DMS79 treated with DMSO at 0.1 percent for 48 hours (cell line): ENCODE measurements around the gene C1QTNF9.
"Not testable (repeated sequence)": the region's sequence is repeated elsewhere in the genome, so short reads cannot be mapped to it uniquely, and the experiment has no call there.

Experiments
- DNase-seq: peaks from one replicate; lab custom pipeline; 2025; lab: John Stamatoyannopoulos, UW

C1QTNF9 gene

DNA sequence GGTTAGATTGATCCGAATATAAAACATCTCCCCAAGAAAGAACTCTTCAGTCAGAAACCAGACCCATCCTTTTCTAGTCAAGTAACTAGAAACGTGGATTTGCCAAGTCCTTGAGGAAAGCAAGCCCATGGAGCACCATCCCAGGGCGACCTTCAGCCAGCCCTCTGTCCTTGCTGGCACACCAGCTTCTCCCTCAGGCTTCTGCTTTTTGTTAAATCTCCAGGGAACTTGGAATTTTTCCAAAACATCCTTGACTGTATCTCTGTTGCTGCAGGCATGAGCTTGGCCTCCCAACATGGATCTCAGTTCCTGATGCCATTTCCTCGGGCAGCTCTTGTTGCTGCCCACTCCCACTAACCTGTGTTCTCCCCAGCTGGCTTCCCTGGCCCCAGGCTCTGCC is 27.1 kb upstream of the C1QTNF9 start:
- DNase-seq = no peak

DNA sequence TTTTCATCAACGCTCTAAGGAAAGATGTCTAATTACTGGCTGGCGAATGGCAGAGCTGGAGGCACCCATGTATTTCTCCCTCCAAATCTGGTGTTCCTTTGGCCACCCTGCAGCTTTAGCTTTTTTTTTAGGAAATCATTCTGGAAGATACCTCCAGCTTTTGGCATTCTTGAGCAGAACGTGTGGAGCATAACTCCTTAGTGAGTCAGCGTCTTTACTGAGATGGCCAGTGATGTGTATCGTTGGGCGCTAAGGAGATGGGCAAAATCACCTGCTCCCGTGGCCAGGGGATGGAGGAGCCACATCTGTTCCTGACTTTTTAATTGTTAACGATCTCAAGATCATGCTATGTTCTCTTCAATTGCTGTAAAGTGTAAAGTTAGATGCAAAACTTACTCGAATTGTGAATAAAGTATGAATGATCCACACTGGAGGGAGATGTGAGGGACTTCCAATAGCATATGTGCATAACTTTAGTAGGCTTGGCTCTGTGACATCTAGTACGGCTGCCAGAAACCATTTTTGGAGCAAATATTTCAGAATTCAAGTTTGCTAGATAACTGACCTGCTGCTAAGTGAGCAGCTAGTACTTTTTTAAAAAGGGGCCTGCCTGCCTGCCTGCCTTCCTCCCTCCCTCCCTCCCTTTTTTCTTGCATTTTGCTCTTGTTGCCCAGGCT is 24.4 kb upstream of the C1QTNF9 start:
- DNase-seq = no peak

DNA sequence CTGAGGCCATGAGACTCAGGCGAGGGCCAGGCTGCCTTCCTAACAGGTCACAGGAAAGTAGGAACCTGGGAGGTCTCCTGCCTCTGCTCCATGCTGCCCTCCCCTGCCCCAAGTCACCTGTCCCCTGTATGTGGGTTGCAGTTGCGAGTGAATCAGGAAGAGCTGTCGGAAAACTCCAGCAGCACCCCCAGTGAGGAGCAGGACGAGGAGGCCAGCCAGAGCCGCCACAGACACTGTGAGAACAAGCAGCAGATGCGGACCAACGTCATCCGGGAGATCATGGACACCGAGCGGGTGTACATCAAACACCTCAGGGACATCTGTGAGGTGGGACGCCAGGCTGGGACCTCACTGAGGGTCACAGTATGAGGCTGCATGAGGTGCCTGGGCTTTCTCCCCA is 22.8 kb upstream of the C1QTNF9 start:
- DNase-seq = no peak

DNA sequence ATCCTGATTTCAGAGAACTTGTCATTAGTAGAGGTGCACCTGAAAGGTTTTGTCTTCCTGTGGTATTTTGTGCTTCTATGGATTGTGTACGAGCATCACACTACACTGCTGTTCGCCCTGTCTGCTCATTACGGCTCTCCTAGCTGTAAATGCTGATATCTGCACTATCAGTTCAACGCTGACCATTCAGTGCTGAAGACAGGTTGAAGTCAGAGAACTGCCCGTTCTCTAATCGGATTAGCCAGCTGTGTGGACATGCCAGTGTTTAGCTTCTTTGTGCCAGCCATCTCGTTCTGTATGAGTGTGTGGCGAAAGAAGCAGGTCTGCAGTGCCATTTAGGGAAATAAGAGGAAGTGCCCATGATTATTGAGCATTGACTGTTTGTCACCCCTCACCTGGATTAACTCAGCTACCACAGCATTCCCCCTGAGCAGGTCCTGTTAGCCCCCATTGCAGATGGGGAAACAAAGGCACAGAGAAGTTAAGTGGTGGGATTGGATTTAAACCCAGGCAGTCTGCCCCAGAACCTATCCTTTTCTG is 21.6 kb upstream of the C1QTNF9 start:
- no peak for DNase-seq

DNA sequence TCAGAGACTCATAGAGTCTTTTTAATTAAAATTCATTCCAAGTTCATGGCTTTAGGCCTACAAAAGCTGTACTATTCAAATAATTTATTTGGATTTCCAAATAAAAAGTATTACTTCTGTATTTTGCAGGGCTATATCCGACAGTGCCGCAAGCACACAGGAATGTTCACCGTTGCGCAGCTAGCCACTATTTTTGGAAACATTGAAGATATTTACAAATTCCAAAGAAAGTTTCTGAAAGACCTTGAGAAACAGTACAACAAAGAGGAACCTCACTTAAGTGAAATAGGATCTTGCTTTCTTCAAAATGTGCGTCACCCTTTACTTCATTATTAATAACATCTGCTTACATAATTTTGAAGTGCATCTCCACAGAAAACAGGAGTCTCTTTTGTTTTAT is 20.5 kb upstream of the C1QTNF9 start:
- DNase-seq = no peak

DNA sequence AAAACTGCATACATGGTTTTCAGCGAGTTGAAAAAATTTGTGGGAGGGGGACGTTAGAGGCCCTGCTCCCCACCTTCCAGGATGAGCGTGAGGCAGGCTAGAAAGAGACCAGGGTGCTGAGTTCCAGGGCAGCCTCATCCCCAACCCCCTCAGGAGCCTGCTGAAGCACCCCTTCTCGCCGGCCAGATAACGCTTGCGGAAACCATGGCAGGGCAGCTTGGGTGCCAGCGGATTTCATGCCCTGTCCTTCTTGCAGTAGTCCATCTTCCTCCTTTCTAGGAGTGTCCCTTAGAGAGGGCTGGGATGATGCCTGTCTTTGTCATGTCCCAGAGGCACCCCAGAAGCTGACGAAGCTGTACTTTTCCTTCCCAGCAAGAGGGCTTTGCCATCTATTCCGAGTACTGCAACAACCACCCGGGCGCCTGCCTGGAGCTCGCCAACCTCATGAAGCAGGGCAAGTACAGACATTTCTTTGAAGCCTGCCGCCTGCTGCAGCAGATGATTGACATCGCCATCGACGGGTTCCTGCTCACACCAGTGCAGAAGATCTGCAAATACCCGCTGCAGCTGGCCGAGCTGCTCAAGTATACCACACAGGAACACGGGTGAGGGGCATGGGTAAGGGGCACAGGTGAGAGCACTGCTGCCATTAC is 19.0 kb upstream of the C1QTNF9 start:
- DNase-seq = no peak

DNA sequence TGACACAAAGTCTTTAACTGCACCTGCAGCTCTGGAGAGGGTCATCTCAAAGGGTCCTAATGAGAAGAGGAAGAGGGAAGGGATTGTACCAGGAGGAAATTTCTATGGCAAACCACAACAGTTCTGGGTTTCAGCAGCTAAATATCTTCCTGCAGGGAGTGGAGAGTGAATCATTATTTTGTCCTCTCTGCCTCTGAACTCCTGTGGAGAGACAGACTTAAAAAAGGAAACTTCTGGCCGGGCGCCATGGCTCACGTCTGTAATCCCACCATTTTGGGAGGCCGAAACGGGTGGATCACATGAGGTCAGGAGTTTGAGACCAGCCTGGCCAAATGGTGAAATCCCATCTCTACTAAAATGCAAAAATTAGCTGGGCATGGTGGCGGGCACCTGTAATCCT is 16.9 kb upstream of the C1QTNF9 start:
- DNase-seq = no peak

DNA sequence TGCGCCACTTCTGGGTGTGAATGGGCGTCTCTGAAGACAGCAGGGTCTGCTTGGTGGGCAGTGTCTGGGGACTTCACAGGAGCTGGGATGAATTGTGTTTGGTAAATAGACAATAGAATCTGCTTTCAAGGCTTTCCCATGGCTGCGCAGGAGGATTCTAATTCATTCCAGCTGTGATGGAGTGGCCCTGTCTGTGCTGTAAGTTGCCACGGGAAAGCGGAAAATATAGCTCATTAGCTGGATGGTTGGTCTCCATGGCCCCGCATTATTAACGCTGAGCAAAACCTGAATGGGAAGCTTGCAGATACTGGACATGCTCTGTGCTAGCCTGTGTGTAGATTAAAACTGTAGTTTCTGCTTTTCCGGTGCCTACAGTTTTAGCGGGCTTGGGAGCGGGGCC is 15.6 kb upstream of the C1QTNF9 start:
- no peak for DNase-seq

DNA sequence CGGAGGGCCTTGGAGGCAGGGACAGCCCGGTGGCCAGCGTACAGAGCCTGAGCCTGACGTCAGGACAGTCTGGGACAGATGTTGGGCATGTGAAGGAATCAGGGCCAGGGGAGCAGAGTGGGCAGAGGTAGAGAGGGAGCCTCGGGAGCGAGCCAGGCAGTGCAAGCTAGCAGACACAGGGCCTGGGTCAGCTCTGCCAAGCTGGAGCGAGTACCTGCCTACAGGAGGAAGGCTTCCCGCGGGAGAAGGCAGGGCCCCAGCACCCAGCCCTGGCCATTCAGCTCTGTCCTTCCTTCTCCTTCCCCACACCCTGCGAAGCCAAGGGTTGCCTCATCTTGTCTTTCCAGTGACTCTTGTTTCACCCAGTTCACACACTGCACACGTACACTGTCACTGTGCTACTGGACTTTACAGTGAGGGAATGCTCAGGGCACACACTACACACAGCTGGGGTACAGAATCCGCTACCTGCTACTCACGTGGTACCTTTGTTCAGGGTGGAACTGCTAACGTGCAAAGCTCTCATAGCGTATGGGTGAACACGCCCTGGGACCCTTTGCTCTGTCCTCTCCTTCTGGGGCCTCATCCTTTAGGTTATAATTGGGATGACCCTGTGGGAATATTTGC is 9.8 kb upstream of the C1QTNF9 start:
- no peak for DNase-seq

DNA sequence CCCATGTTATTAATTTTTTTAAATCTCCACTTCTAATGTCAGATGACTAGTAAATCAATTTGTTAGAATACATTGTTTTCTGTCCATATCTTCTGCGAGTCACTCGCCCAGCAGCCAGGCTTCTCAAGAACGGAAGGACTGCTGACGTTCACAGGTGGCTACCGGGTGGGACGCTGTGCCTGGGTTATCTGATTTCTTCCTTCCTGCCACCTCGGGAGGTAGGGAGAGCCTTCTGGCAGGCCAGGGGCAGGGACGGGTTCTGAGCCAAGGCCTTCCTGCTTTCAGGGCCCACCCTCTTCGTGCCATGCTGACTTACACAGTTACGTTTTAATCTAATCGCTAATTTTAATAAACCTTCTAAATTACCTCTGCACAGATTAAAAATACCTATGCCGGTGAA is 7.9 kb upstream of the C1QTNF9 start:
- no peak for DNase-seq

DNA sequence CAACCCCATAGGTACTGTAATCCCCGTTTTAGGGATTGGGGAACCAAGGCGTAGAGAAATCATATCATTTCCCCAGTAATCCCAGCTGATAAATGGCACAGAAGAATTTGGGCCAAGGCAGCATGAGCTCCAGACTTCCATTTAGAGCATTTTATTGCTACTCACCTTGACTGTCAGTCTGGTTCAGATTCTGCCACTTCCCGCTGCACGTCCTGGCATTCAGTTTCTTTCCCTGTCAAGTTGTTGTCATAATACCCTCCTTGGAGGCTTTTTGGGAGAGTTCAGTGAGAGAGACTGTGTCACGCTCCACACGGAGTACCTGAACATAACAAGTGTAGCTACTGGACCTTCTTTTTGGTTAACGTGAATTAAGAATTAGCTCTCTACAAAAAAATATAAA is 7.5 kb upstream of the C1QTNF9 start:
- no peak for DNase-seq

DNA sequence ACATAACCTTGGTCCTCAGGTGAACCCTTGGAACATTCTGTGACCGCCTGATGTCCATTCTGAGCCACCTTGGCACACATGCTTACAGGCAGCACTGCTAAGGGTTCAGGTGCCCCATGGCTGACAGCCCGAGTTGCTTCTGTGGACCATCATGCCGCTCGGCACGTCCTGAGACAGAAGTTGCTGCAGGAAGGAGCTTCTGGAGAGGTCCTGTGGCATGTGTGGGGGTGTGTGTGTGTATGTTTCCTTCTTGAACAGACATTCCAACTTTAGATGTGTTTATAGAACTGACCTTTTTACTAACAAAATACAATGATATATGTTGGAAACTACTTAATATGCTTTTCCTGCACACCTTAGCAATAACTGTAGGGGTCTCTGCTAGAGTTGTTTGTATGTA is 4.8 kb upstream of the C1QTNF9 start:
- DNase-seq = no peak

DNA sequence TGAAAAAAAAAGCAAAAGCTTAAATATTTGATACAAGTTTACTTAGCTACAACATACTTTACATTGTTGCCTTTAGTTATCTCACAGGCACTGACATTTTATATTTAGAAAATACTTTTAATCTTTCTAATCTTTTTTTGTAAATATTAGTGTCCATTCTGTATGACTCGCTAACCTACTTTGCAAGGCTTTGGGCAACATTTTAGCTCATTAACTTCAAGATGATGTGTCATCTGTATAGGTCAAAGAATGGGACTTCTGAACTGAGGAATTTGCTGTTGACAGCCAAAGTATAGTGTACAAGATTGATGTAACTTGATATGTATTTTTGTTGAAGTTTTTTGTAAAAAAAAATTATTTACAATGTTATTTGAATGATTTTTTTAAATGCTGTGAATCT is 2.7 kb upstream of the C1QTNF9 start:
- no peak for DNase-seq

DNA sequence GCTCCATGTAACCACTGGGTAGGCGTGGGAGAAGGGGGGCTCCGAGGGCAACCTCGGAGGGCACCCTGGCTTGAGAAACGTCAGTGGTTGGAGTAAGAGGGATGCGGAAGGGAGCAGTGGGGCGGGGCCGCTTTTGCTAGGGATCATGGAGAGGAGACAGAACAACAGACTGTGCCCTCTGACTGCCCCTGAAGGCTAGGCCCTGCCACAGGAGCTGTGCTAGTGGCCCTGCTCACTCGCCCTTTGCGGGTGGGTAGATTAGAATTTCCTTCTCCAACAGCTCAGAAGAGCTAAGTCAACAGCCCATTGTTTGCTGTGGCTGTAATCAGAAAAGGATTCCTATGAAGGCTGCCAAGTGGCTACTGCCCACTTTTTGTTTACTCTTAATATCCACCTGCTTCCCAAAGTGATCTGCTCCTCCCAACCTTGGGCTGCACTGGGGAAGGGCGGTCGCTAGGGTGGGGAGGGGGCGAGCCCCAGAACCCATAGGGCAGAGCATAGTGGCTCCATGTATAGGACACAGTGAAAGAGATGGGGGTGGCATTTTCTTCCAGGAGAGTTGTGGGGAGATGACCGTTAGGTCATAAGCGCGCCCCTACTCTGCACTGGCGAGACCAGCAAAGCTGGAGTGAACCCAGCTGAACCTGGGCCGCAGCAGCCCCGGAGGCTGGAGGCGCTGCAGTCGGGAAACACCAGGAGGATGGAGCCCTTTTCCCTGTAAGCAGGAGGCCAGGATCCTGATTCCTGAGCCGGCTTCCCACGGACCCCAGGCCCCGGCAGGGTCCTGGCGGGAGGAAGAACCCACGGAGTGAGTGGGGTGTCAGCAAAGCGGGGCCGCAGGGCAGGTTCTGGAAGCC is 1.9 kb upstream of the C1QTNF9 start:
- DNase-seq = peak; percentile 0

DNA sequence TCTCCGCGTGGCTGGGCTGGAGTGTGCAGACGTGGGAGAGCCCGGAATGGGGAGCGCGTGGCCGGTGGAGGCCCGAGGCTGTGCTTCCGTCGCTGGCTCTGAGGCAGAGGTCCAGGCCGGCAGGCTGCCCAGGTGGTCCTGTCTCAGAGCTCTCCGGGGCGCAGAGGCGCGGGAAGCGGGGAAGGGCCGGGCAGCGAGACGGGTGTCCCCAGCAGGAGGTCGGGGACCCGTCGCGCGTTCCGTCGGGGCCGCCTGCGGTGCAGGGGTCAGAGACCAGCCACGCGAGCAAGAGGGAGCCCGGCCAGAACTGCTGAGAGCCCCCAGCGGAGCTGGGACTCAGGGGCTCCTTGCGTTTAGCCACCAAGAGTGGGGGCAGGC is 1.3 kb upstream of the C1QTNF9 start:
- no peak for DNase-seq

DNA sequence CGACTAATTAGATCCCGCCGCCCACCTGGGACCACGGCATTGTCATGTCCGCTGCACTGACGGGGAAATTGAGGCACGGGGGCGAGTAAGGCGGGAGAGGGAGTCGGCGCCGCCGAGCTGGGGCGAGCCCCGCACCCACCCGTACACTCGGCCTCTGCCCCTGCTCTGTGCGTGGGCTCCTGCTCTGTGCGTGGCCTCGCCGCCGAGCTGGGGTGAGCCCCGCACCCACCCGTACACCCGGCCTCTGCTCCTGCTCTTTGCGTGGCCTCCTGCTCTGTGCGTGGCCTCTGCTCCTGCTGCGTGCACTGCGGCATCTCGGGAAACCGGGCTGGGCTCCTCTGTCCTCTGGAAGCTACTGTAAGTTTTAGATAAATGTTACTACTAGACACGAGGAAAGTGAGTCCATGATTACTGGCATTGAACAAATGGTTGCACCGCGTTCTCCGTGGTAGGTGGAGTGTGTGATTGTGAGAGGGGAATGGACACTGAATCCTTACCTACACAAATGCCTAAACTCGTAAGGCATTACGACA is 826 bp upstream of the C1QTNF9 start:
- DNase-seq = no peak

DNA sequence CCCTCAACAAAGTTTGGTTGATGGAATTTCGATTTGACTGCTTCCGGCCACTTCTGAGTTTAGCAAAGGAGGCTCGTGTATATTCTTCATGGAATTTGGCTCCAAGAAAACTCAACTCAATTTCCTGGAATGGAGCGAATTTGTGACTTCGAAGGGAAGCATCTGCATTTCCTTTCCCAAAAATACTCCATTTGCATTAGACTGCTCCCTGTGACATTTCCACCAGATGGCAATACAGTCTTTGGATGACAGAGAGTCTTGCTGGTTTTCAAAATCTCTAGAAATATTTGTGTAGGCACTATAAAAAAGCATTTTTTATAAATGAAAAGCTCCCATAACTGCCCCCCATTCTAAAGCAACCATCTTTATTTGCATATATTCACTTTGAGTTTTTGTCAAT is 4.1 kb downstream of the C1QTNF9 start:
- no peak for DNase-seq

DNA sequence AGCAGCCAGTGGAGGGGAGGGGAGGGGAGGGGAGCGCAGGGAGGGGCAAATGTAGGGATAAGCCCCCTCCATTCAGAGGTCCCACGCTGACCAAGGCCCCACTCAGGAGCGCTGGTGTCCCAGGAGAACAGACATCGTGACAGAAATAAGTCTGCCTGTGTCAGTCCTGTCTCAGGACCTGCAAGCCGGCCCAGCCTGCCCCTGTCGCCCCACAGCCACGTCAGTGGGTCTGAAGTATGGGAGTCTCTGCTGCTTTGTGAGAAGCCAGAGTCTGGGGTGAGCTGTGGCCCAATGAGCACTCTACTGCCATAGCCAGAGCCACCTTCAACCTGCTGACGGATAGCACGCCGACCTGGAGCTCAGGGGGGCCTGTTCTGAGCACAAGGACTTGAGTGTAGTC is 8.5 kb downstream of the C1QTNF9 start:
- not testable (repeated sequence) for DNase-seq

DNA sequence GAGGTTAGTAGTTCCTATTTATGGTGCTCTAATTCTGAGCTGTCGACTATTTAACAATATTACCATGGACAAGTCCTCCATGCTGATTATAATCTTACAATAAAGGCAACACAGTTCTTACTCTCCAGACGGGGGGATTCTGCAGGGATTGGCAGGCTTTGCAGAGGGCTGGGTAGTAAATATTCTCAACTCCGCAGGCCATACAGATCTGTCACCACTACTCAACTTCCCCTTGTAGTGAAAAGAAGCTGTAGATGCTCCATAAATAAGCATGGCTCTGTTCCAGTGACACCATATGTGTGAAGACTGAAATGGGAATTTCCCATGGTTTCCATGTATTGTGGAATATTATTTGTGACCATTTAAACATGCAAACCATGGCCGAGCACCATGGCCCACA is 9.5 kb downstream of the C1QTNF9 start:
- not testable (repeated sequence) for DNase-seq

DNA sequence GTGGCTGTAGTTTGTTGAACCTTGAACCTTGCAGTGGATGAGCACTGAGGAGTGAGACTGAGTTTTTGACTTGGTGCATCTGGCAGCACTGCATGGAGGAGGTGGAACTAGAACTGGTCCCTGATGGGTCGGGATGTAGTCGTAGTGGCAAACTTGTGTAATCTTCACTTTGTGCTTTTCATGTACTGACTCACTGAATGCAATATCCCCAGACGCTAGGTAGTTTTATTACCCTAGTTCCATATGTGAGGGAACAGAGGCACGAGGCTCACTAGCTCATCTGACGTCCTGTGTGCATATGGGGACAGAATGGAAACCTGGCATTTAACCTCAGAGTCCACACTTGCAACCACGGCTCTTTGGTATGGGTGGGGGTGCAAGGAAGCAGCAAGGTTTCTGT is 10.3 kb downstream of the C1QTNF9 start:
- not testable (repeated sequence) for DNase-seq

DNA sequence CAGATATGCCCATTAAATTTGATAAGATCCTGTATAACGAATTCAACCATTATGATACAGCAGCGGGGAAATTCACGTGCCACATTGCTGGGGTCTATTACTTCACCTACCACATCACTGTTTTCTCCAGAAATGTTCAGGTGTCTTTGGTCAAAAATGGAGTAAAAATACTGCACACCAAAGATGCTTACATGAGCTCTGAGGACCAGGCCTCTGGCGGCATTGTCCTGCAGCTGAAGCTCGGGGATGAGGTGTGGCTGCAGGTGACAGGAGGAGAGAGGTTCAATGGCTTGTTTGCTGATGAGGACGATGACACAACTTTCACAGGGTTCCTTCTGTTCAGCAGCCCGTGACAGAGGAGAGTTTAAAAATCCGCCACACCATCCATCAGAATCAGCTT is 12.0 kb downstream of the C1QTNF9 start:
- DNase-seq = not testable (repeated sequence)

DNA sequence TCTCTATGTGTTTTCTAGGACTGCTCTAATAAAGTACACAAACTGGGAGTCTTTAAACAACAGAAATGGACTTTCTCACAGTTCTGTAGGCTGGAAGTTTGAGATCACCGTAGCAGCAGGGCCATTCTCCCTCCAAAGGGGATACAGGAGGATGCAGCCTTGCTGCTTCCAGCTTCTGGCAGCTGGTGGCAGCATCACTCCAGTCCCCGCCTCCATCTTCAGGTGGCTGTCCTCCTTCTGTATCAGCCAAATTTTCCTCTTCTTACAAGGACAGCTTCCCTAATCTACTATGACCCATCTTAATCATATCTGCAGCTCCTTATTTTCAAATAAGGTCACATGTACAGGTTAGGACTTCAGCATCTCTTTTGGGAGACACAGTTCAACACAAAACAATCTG is 13.1 kb downstream of the C1QTNF9 start:
- not testable (repeated sequence) for DNase-seq
